HG02610 (cell line): ENCODE measurements around the gene ATG16L1.
A peak's percentile ranks its signal among the peaks of the same experiment; 100 is the strongest.

Experiments used
- ATAC-seq: cut with Tn5 transposase; IDR thresholded peaks from one replicate; pipeline ENCODE4 v1.9.1; 2021; ENCODE audit warnings: mild to moderate bottlenecking, moderate library complexity; ENCODE audit not compliant: unreplicated experiment

ATG16L1 gene

DNA sequence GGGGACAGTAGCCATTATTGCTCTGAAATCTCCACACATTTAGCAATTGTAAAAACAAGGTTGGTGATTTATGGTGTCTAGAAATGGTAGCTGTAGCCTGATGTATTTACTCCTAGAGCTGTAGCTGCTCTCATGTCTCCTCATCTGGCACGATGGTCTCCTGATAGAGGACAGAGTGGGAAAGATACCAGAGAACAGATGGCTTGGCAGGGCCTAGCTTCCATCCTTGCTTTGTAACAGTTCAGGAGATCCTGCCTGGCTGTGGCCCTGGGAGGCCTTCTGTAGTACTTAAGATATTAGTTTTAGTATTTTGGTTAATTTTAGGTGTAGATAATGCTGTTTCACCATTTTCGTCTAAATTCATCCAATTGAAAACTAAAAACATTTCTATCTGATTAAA is 6.7 kb downstream of the ATG16L1 start:
- no peak for ATAC-seq

DNA sequence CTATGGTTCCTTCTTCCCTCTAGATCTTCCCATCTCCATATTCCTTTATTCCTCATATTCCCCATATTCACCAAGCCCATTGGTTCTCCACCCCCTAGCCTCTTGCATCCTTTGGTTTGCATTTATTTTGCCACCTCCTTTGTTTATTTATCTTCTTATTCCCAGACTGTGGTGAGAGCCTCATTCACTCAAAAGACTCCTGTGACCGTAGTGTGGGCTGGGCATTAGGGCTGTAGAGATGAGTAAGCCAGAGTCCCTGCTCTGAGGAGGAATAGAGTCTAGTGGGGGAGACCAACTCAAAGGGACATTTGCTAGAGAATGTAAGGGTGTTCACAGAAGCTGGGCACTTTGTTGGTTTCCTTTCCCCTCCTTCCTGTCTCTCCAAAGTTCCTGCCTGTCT is 8.3 kb downstream of the ATG16L1 start:
- no peak for ATAC-seq

DNA sequence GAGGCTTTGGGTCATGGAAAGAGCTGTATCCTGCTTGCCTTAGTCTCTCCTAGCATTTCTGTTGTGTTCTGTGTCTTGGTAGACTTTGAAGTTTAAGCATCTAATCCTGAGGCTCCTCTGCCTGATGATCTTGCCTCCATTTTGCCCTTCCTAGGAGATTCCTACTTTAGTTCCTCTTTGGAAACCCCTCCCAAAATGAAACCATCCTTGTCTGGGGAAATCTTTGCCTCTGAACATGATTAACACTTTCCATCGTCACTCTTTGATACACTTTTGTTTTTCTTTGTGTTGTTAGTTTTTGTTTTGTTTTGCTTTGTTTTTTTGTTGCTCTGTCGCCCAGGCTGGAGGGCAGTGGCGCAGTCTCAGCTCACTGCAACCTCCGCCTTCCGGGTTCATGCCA is 9.2 kb downstream of the ATG16L1 start:
- ATAC-seq, result no peak

- peak; percentile 84 for ATAC-seq
Observed at GRCh38 chr2:233261819-233262555, 10.5 kb downstream of the ATG16L1 start.

DNA sequence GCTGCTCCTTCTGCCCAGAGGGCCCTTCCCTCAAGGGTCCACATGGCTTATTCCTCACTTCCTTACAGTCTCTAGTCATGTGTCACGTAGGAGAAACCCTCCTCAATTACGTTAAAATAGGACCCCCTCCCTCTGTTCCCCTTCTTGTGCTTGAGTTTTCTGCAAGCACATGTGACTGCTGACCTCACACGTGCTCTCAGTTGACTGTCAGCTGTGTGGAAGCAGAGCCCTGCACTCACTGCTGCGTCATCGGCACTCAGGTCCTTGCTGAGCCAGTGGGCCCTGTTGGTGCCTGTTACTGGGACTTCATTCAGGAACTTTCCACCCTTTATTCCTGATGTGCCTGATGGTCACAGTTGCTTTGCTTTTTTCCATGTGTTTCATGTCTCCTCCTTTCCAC is 11.1 kb downstream of the ATG16L1 start:
- ATAC-seq, result no peak

DNA sequence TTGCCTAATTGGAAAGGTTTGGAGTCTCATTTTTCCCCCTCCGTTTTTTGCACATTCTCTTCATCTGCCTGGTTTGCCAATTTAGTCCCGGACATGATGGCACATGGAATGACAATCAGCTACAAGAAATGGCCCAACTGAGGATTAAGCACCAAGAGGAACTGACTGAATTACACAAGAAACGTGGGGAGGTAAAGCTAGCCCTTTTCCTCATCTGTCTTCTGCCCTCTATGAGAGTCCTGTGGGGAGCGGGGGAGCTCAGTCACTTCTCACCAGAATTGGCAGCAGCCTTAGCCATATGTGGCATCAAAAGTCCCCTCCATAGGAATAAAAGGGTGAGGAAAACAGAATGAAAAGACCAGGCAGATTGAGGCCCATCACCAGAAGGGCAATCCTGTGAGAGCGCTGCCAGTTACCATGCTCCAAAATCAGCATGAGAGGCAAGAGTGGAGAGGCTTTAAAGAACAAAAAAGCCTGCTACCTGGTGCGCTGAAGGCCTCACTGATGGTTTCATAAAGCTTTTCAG is 11.6 kb downstream of the ATG16L1 start:
- ATAC-seq, result no peak

GRCh38 chr2:233264667-233265066 is 13.2 kb downstream of the ATG16L1 start:
- ATAC-seq, result no peak

DNA sequence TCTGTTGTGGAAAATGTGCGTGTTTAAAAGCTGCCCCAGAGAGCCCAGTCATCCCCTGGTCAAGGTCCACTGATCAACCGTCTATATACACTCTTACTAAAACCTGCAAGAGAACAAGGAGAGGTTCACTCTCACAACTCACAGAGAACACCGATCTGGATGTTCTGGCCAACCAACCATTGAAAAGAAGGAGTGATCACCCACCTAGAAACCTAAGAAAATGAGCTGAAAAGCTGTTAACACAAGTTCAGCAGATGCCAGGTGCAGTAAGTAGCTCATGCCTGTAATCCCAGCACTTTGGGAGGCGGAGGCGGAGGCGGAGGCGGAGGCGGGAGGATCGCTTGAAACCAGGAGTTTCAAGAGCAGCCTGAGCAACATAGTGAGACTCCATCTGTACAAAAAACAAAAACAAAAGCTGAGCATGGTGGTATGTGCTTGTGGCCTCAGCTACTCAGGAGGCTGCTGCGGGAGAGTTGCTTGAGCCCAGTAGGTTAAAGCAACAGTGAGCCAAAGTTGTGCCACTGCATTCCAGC is 14.5 kb downstream of the ATG16L1 start:
- ATAC-seq, result no peak

DNA sequence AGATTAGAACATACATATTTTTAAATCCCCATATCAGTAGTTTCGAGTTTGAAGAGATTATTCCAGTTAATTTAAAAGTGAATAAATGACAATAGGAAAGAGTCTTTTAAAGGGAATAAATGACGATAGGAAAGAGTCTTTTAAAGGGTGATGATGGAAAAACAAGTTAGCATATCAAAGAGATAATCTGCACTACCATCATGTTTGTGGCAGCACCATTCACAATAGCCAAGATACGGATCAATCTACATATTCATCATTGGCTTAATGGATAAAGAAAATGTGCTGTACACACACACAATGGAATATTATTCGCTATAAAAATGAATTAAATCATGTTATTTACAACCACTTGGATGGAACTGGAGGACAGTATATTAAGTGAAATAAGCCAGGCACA is 15.0 kb downstream of the ATG16L1 start:
- no peak for ATAC-seq

DNA sequence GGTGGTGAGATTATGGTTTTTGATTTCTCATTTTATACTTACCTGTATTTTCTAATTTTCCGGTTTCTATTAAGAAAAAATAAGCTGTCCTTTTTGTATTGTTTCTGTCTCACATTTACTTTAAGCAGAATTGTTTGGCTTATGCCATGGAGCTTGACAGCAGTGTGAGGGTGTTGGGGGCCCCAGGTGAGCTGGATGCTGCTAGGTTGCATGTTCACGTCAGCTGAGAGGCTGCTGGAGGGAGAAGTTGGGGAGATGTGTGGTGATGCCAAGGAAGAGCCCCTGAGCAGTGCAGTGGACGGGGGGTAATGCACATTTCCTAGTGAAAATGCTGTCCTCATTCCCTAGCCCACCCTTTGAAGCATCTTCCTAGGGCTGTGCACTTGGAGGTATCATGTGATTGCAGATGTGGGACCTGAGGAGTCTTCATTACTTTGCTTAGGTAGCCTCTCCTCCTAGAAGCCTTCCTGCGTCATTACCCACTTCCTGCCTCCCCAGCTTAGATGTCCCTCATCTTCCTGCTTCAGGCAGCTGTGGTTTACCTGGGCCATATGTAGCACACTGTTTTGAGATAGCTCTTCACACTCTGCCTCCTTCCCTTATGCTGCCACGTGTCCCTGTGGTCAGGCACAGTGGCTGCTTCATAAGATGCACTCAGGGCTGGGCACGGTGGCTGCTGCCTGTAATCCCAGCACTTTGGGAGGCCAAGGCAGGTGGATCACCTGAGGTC is 16.2 kb downstream of the ATG16L1 start:
- peak; percentile 84 for ATAC-seq

- ATAC-seq, result no peak
Observed at GRCh38 chr2:233270366-233270765, 18.9 kb downstream of the ATG16L1 start.

DNA sequence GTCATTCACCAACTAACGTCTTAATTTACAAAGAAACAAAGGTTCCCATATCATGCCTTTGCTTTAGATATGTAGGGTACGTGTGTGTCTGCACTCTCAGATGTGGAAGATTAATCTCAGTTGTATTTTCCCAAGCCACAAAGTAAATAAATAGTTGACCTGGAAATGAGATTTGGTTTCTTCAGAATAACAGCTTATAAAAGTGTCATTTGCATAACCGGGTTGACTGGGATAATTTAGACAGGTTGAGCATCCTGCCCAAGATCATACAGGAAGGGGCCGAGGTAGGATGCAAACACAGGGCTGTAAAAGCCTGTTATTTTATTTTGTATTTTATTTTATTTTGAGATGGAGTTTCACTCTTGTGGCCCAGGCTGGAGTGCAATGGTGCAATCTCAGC is 19.5 kb downstream of the ATG16L1 start:
- no peak for ATAC-seq

GRCh38 chr2:233271693-233272092 is 20.2 kb downstream of the ATG16L1 start:
- no peak for ATAC-seq

GRCh38 chr2:233273120-233273519 is 21.6 kb downstream of the ATG16L1 start:
- ATAC-seq, result no peak

DNA sequence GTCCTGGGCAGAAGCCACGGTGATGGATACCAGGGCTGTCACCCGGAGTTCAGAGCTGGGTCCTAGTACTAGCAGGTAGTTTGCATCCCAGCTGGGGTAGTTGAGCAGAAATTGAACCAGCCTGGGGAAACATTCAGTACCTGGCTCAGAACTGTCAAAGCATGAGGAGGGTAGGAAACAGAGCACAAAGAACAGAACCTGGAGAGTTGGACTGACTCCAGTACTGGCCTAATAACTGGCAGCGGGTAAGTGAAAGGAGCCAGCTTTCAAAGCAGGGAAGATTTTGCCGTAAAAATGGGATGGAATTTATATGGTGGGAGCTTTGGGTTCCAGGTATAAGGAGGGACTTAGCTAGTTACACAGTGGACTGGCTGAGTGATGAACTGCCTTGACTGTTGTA is 23.8 kb downstream of the ATG16L1 start:
- no peak for ATAC-seq

GRCh38 chr2:233278921-233279320 is 27.4 kb downstream of the ATG16L1 start:
- ATAC-seq, result no peak

- ATAC-seq, result no peak
Observed at GRCh38 chr2:233280114-233280693, 28.7 kb downstream of the ATG16L1 start.

- ATAC-seq, result no peak
Observed at GRCh38 chr2:233281553-233281952, 30.1 kb downstream of the ATG16L1 start.

GRCh38 chr2:233281992-233282603 is 30.6 kb downstream of the ATG16L1 start:
- no peak for ATAC-seq

GRCh38 chr2:233285921-233286320 is 34.4 kb downstream of the ATG16L1 start:
- no peak for ATAC-seq

DNA sequence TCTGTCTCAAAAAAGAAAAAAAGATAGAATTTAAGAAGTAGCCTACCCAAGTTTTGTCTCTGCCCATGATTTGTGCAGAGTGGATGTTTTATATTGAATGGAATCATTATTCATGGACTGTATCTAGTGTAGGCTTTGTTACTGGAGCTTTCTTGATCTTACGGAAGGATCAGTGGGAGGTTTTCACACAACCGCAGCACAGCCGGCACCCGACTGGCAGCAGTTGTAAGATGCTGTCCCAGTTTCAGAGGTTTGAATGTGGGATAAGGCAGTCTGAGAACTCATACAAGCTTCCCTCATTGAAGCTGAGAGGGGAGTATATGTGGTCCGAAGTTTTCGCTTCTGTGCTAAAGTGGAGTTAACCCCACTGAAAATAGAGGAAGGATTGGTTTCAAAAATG is 36.4 kb downstream of the ATG16L1 start:
- ATAC-seq, result no peak
